ENCODE results near the gene DDX55. TPM values are rescaled to one million over a fixed set of nuclear protein-coding genes. Genes with fewer than 3 reads are reported as not detected.
A peak's percentile ranks its signal among the peaks of the same experiment; 100 is the strongest.

Gene DDX55
- total RNA-seq, 1 experiment from 2014 or later: 45.4 TPM

- no TSS peak for BruUV-seq (replicated peaks)
- POLR2A ChIA-PET: no interaction called here
- no peaks in the 10 kb centered on the region for H3K9me3 ChIP-seq
- Mint-ChIP-seq H3K36me3 (ENCODE audit: insufficient read depth, unreplicated experiment) (peaks cover 32% of the 10 kb centered on the region), H3K4me3 (ENCODE audit: unreplicated experiment) (no peak overlapping the region), H3K9me3 (ENCODE audit: unreplicated experiment) (no peaks in the 10 kb centered on the region), H3K4me1 (ENCODE audit: low read depth, unreplicated experiment) (peaks cover 12% of the 10 kb centered on the region), H3K27me3 (ENCODE audit: insufficient read depth, unreplicated experiment) (no peaks in the 10 kb centered on the region), H3K27ac (ENCODE audit: unreplicated experiment) (no peak overlapping the region)
- peaks cover 20% of the 10 kb centered on the region for H3K4me1 ChIP-seq
- H3K4me3 ChIP-seq (ENCODE audit: low read depth, low read length): no peak overlapping the region
- no peaks in the 10 kb centered on the region for H3K36me3 ChIP-seq (ENCODE audit: control insufficient read depth, insufficient read depth, low read length)
- TF ChIP-seq, protein P1, sequence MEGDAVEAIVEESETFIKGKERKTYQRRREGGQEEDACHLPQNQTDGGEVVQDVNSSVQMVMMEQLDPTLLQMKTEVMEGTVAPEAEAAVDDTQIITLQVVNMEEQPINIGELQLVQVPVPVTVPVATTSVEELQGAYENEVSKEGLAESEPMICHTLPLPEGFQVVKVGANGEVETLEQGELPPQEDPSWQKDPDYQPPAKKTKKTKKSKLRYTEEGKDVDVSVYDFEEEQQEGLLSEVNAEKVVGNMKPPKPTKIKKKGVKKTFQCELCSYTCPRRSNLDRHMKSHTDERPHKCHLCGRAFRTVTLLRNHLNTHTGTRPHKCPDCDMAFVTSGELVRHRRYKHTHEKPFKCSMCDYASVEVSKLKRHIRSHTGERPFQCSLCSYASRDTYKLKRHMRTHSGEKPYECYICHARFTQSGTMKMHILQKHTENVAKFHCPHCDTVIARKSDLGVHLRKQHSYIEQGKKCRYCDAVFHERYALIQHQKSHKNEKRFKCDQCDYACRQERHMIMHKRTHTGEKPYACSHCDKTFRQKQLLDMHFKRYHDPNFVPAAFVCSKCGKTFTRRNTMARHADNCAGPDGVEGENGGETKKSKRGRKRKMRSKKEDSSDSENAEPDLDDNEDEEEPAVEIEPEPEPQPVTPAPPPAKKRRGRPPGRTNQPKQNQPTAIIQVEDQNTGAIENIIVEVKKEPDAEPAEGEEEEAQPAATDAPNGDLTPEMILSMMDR (IDR thresholded peaks at IDR 0.05; ENCODE audit: insufficient read depth in 1 of 2, low read depth in 1 of 2, low read length in 1 of 2, severe bottlenecking in 1 of 2, unreplicated experiment in 1 of 2): no peak
- no peaks in the 10 kb centered on the region for H3K27me3 ChIP-seq (replicated peaks; ENCODE audit: control insufficient read depth, insufficient read depth, low read length)
- CTCF ChIA-PET: no interaction called here
- intact Hi-C loops (cut with micrococcal nuclease; ENCODE audit: unreplicated experiment): loop anchor here (5.0 kb wide), 3 partner anchors 48 to 198 kb away; partner anchors contain the start of genes KMT5A, RILPL1 and RILPL2
- DNase-seq: no peak
These were observed 21.1 kb upstream of the DDX55 start for GRCh38 chr12:123580772-123581171.

GRCh38 chr12:123591702-123592481 is 10.0 kb upstream of the DDX55 start:
- Histone ChIP-seq H3K9me3 (no peaks in the 10 kb centered on the region), H3K4me3 (ENCODE audit: low read depth, low read length) (no peak overlapping the region), H3K4me1 (no peaks in the 10 kb centered on the region), H3K27me3 (replicated peaks; ENCODE audit: control insufficient read depth, insufficient read depth, low read length) (no peaks in the 10 kb centered on the region), H3K36me3 (ENCODE audit: control insufficient read depth, insufficient read depth, low read length) (peaks cover 2% of the 10 kb centered on the region; the same call in 1 of the 2 replicates)
- H3K4me3 Mint-ChIP-seq (ENCODE audit: unreplicated experiment): no peak overlapping the region
- peak in 1 of 2 experiments; percentile 2 for DNase-seq
- no peaks in the 10 kb centered on the region for H3K27me3 Mint-ChIP-seq (ENCODE audit: insufficient read depth, unreplicated experiment)
- H3K4me1 Mint-ChIP-seq (ENCODE audit: low read depth, unreplicated experiment): no peaks in the 10 kb centered on the region
- no TSS peak for BruUV-seq (replicated peaks)
- TF ChIP-seq, protein P1 (IDR thresholded peaks at IDR 0.05; ENCODE audit: insufficient read depth in 1 of 2, low read depth in 1 of 2, low read length in 1 of 2, severe bottlenecking in 1 of 2, unreplicated experiment in 1 of 2): no peak
- H3K9me3 Mint-ChIP-seq (ENCODE audit: unreplicated experiment): no peaks in the 10 kb centered on the region
- ChIA-PET CTCF (no interaction called here), POLR2A (no interaction called here)
- H3K36me3 Mint-ChIP-seq (ENCODE audit: insufficient read depth, unreplicated experiment): peaks cover 95% of the 10 kb centered on the region
- no peak overlapping the region for H3K27ac Mint-ChIP-seq (ENCODE audit: unreplicated experiment)
- intact Hi-C loops (cut with micrococcal nuclease; ENCODE audit: unreplicated experiment): no loop called here

- H3K4me3 Mint-ChIP-seq (ENCODE audit: unreplicated experiment): no peak overlapping the region
- intact Hi-C loops (cut with micrococcal nuclease; ENCODE audit: unreplicated experiment): no loop called here
- ChIA-PET CTCF (no interaction called here), POLR2A (interaction anchor here (0.6 kb wide), 1 partner anchor 822 kb away, joined by 3 read pairs; no protein-coding TSS in a partner anchor)
- no peaks in the 10 kb centered on the region for H3K9me3 Mint-ChIP-seq (ENCODE audit: unreplicated experiment)
- TF ChIP-seq, protein P1 (IDR thresholded peaks at IDR 0.05; ENCODE audit: insufficient read depth in 1 of 2, low read depth in 1 of 2, low read length in 1 of 2, severe bottlenecking in 1 of 2, unreplicated experiment in 1 of 2): no peak
- peaks cover 1% of the 10 kb centered on the region for H3K4me1 Mint-ChIP-seq (ENCODE audit: low read depth, unreplicated experiment)
- no peaks in the 10 kb centered on the region for H3K4me1 ChIP-seq
- H3K36me3 ChIP-seq (ENCODE audit: control insufficient read depth, insufficient read depth, low read length): no peaks in the 10 kb centered on the region; the same call in 1 of the 2 replicates
- no peak overlapping the region for H3K27ac Mint-ChIP-seq (ENCODE audit: unreplicated experiment)
- H3K4me3 ChIP-seq (ENCODE audit: low read depth, low read length): no peak overlapping the region
- BruUV-seq (replicated peaks): no TSS peak
- H3K36me3 Mint-ChIP-seq (ENCODE audit: insufficient read depth, unreplicated experiment): peaks cover 75% of the 10 kb centered on the region
- H3K27me3 ChIP-seq (replicated peaks; ENCODE audit: control insufficient read depth, insufficient read depth, low read length): no peaks in the 10 kb centered on the region
- no peaks in the 10 kb centered on the region for H3K27me3 Mint-ChIP-seq (ENCODE audit: insufficient read depth, unreplicated experiment)
- peak; percentile 32 to 38 for DNase-seq
- H3K9me3 ChIP-seq: no peaks in the 10 kb centered on the region
These were observed 6.2 kb upstream of the DDX55 start for GRCh38 chr12:123595729-123596128.
